ENCODE measurements around the gene ANKFN1. TPM values are rescaled to one million over a fixed set of nuclear protein-coding genes. Genes with fewer than 3 reads are reported as not detected.
A peak's percentile ranks its signal among the peaks of the same experiment; 100 is the strongest.

ANKFN1 gene
- total RNA-seq, 1 donor from 2014 or later: 2.4 TPM

- no peak overlapping the region for H3K4me3 Mint-ChIP-seq
- H3K4me1 Mint-ChIP-seq (ENCODE audit: unreplicated experiment): peaks cover 6% of the 10 kb centered on the region
- no peak overlapping the region for H3K27ac Mint-ChIP-seq
- DNase-seq (ENCODE audit: extremely low spot score, unreplicated experiment): no peak
- H3K27me3 Mint-ChIP-seq: peaks cover 3% of the 10 kb centered on the region
- H3K36me3 Mint-ChIP-seq: no peaks in the 10 kb centered on the region
- H3K9me3 Mint-ChIP-seq: no peaks in the 10 kb centered on the region
- TF ChIP-seq CTCF (conservative IDR thresholded peaks at IDR 0.05): no peak
Measured at GRCh38 chr17:56367366-56367765, 214.1 kb downstream of the ANKFN1 start.

GRCh38 chr17:56373981-56374833 is 220.9 kb downstream of the ANKFN1 start:
- peak overlapping the region; percentile 31 for H3K4me3 Mint-ChIP-seq
- DNase-seq (ENCODE audit: extremely low spot score, unreplicated experiment): no peak
- H3K36me3 Mint-ChIP-seq: no peaks in the 10 kb centered on the region
- peak overlapping the region; percentile 35 for H3K27ac Mint-ChIP-seq
- TF ChIP-seq CTCF (conservative IDR thresholded peaks at IDR 0.05): no peak
- peaks cover 5% of the 10 kb centered on the region for H3K27me3 Mint-ChIP-seq
- H3K9me3 Mint-ChIP-seq: no peaks in the 10 kb centered on the region
- H3K4me1 Mint-ChIP-seq (ENCODE audit: unreplicated experiment): peaks cover 24% of the 10 kb centered on the region

GRCh38 chr17:56389356-56389755 is 236.1 kb downstream of the ANKFN1 start:
- H3K9me3 Mint-ChIP-seq: peaks cover 4% of the 10 kb centered on the region
- no peak overlapping the region for H3K4me3 Mint-ChIP-seq
- no peak for DNase-seq (ENCODE audit: extremely low spot score, unreplicated experiment)
- no peak for TF ChIP-seq CTCF (conservative IDR thresholded peaks at IDR 0.05)
- no peaks in the 10 kb centered on the region for H3K36me3 Mint-ChIP-seq
- H3K27ac Mint-ChIP-seq: no peak overlapping the region
- H3K4me1 Mint-ChIP-seq (ENCODE audit: unreplicated experiment): no peaks in the 10 kb centered on the region
- H3K27me3 Mint-ChIP-seq: no peaks in the 10 kb centered on the region

- Mint-ChIP-seq H3K4me3 (no peak overlapping the region), H3K27ac (no peak overlapping the region), H3K36me3 (no peaks in the 10 kb centered on the region), H3K4me1 (ENCODE audit: unreplicated experiment) (no peaks in the 10 kb centered on the region), H3K27me3 (no peaks in the 10 kb centered on the region), H3K9me3 (peaks cover 4% of the 10 kb centered on the region)
- no peak for TF ChIP-seq CTCF (conservative IDR thresholded peaks at IDR 0.05)
- no peak for DNase-seq (ENCODE audit: extremely low spot score, unreplicated experiment)
Measured at GRCh38 chr17:56392321-56392720, 239.0 kb downstream of the ANKFN1 start.

- Mint-ChIP-seq H3K27ac (no peak overlapping the region), H3K36me3 (no peaks in the 10 kb centered on the region), H3K4me1 (ENCODE audit: unreplicated experiment) (no peaks in the 10 kb centered on the region), H3K27me3 (no peaks in the 10 kb centered on the region), H3K9me3 (peaks cover 4% of the 10 kb centered on the region), H3K4me3 (no peak overlapping the region)
- no peak for TF ChIP-seq CTCF (conservative IDR thresholded peaks at IDR 0.05)
- DNase-seq (ENCODE audit: extremely low spot score, unreplicated experiment): no peak
Measured at GRCh38 chr17:56393156-56393555, 239.9 kb downstream of the ANKFN1 start.
